Adrenal gland (tissue), 12 donors: ENCODE data around the gene ALDH7A1. TPM values are rescaled to one million over a fixed set of nuclear protein-coding genes. Genes with fewer than 3 reads are reported as not detected.
"Not testable (repeated sequence)": the region's sequence is repeated elsewhere in the genome, so short reads cannot be mapped to it uniquely, and the experiment has no call there.

Source experiments
- DNase-seq, 7 donors: peaks; one replicate each; pipeline ENCODE4 v3.0.0-alpha.2; 2019 to 2020
- H3K27ac ChIP-seq, 5 donors: fragments of 200-600 bp; sonication (generic) in 4 of 5; 1 replicate in 3 of 5; 2 replicates in 2 of 5; pipeline versions ENCODE4 v1.5.1 to v1.8.0; 2016 to 2020; ENCODE audit warnings: mild to moderate bottlenecking in 1 of 5
- H3K27me3 ChIP-seq: fragments of 200-600 bp; 2 replicates; pipeline ENCODE4 v1.8.0; 2021
- H3K36me3 ChIP-seq, 2 donors: fragments of 200-600 bp; replicated peaks in 1 of 2; 1 replicate in 1 of 2; 2 replicates in 1 of 2; pipeline versions ENCODE4 v1.5.1 to v1.8.0; 2018 to 2022
- H3K4me1 ChIP-seq, 2 donors: fragments of 200-600 bp; replicated peaks in 1 of 2; 1 replicate in 1 of 2; 2 replicates in 1 of 2; pipeline versions ENCODE4 v1.5.1 to v1.8.0; 2018 to 2021
- H3K4me3 ChIP-seq, 4 donors: fragments of 200-600 bp; sonication (generic) in 3 of 4; one replicate each; pipeline ENCODE4 v1.5.1; 2016 to 2018
- H3K9me3 ChIP-seq, 3 donors: fragments of 200-600 bp; sonication (generic) in 1 of 3; replicated peaks in 1 of 3; 1 replicate in 2 of 3; 2 replicates in 1 of 3; pipeline versions ENCODE4 v1.5.1 to v1.8.0; 2016 to 2021
- POLR2A ChIP-seq, 2 donors: fragments of 450-650 bp; IDR thresholded peaks; one replicate each; pipeline ENCODE4 v1.6.1; 2017; ENCODE audit warnings: antibody characterized with exemption in 2 of 2, mild to moderate bottlenecking in 2 of 2, moderate library complexity in 1 of 2
- WGBS, 4 donors: extraction: QIAGEN DNeasy Blood & Tissue Kit in 2 of 4; methylation state at CpG; one replicate each; pipeline versions ENCODE4 v1.1.5 to v1.1.7; 2013 to 2017; 5-methylcytosine and 5-hydroxymethylcytosine counted together
- intact Hi-C, 2 donors: fragments of 100-400 bp; cut with DNase I; formaldehyde crosslinking; loops; one replicate each; pipeline versions ENCODE4 v1.14.1 to v1.15.0; 2022 to 2023
- polyA plus RNA-seq, 3 donors: library from polyadenylated mRNA; stranded (reverse); fragments of 200-250 nt in 2 of 3; fragments of 350-450 nt in 1 of 3; fragmentation: Illumina TruSeq in 1 of 3; extraction: RNeasy Lipid Tissue Mini Kit (QIAGEN cat#74804) in 1 of 3; gene quantifications; one replicate each; pipeline ENCODE4 v1.2.3, GENCODE V29; 2013 to 2014
- total RNA-seq, 9 donors: library from RNA; depleted of rRNA in 4 of 9; stranded (reverse); fragments of >200 nt in 4 of 9; fragments of 120-200 nt in 1 of 9; fragmentation: NEBNext Ultra II Directional in 1 of 9; extraction: Animal tissue kit (Norgen Biotek cat#: 25700) in 1 of 9; gene quantifications; one replicate each; pipeline versions ENCODE4 v1.1.0 to v1.2.4, GENCODE V29; 2013 to 2023
- TF ChIP-seq, protein P1 (sequence below), 6 experiments: fragments of 450-650 bp in 4 of 6; fragments of 200-600 bp in 2 of 6; sonication (generic) in 1 of 6; IDR thresholded peaks; 1 replicate in 5 of 6; 2 replicates in 1 of 6; pipeline versions ENCODE4 v1.5.1 to v1.8.0; 2016 to 2021; ENCODE audit warnings: antibody characterized with exemption in 6 of 6, mild to moderate bottlenecking in 2 of 6, moderate library complexity in 1 of 6
- donor health status: healthy with polysubstance abuse.
- donor health status: Bipolar disorder and iron deficiency.
- donor health status: DM: yes; HTN: yes; CAD: no.
- donor health status: DM: no; HTN: no; CAD: no.
- donor health status: DM: no; HTN: no; CAD: no.
- donor health status: DM: yes; HTN: yes; CAD: no.

ALDH7A1 gene
- total and polyA plus RNA-seq, 12 donors: 34.6 to 112 (median 66.2) TPM

DNA sequence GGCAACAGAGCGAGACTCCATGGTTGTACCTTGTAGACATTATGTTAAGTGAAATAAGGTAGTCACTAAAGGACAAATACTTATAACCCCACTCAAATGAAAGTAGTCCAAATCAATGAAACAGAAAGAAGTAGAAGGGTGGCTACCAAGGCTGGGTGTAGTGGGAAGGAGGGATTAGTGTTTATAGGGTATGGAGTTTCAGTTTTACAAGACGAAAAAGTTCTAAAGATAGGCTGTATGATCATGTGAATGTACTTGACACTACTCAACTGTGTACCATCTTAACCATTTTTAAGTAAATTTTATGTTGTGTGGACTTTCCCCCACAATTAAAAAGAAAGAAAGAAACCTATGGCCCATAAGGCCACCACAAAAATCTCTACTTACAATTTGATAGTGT lies 32.2 kb downstream of the ALDH7A1 start:
- no peak for DNase-seq
- Histone ChIP-seq H3K4me3 (no peak overlapping the region), H3K27me3 (no peaks in the 10 kb centered on the region), H3K27ac (no peak overlapping the region), H3K4me1 (no peaks in the 10 kb centered on the region), H3K9me3 (no peaks in the 10 kb centered on the region), H3K36me3 (peaks cover 0 to 20% of the 10 kb centered on the region in 2 donors)
- no peak for TF ChIP-seq POLR2A (IDR thresholded peaks at IDR 0.05)
- TF ChIP-seq, protein P1, sequence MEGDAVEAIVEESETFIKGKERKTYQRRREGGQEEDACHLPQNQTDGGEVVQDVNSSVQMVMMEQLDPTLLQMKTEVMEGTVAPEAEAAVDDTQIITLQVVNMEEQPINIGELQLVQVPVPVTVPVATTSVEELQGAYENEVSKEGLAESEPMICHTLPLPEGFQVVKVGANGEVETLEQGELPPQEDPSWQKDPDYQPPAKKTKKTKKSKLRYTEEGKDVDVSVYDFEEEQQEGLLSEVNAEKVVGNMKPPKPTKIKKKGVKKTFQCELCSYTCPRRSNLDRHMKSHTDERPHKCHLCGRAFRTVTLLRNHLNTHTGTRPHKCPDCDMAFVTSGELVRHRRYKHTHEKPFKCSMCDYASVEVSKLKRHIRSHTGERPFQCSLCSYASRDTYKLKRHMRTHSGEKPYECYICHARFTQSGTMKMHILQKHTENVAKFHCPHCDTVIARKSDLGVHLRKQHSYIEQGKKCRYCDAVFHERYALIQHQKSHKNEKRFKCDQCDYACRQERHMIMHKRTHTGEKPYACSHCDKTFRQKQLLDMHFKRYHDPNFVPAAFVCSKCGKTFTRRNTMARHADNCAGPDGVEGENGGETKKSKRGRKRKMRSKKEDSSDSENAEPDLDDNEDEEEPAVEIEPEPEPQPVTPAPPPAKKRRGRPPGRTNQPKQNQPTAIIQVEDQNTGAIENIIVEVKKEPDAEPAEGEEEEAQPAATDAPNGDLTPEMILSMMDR (IDR thresholded peaks at IDR 0.05): no peak
- intact Hi-C loops: no loop called here
- WGBS, 4 donors: 91 to 97% (median 93%) methylated on average over 2 of the region's 2 CpGs

DNA sequence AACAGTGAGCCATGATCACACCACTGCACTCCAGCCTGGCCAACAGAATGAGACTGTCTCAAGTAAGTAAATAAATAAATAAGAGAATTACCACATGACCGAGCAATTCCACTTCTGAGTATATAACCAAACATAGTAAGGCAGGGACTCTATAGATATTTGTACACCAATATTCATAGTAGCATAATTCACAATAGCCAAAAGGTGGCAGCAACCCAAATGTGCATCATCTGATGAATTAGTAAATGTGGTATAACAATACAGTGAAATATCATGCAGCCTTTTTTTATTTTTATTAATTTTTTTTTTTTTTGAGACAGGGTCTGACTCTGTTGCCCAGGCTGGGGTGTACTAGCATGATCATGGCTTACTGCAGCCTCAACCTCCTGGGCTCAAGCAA lies 33.1 kb downstream of the ALDH7A1 start:
- intact Hi-C loops: no loop called here
- Histone ChIP-seq H3K9me3 (no peaks in the 10 kb centered on the region), H3K4me1 (no peaks in the 10 kb centered on the region), H3K36me3 (peaks cover 0 to 19% of the 10 kb centered on the region in 2 donors), H3K27me3 (no peaks in the 10 kb centered on the region), H3K4me3 (no peak overlapping the region), H3K27ac (no peak overlapping the region)
- DNase-seq: no peak
- 89 to 97% (median 94%) methylated on average over 1 of the region's 1 CpG for WGBS, 4 donors
- no peak for TF ChIP-seq POLR2A (IDR thresholded peaks at IDR 0.05)
- TF ChIP-seq, protein P1 (IDR thresholded peaks at IDR 0.05): no peak

DNA sequence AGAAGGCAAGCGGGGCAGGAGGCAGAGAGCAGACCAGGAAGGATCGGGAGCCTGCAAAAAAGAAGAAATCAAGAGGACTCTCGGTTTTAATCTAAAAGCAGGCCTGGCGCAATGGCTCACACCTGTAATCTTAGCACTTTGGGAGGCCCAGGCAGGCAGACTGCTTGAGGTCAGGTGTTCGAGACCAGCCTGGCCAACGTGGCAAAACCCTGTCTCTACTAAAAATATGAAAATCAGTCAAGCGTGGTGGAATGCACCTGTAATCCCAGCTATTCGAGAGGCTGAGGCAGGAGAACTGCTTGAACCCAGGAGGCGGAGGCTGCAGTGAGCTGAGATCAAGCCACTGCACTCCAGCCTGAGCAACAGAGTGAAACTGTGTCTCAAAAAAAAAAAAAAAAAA lies 39.9 kb downstream of the ALDH7A1 start:
- H3K36me3 ChIP-seq: peaks cover 0 to 57% of the 10 kb centered on the region in 2 donors
- intact Hi-C loops: not testable (repeated sequence)
- 89 to 94% (median 93%) methylated on average over 9 of the region's 9 CpGs for WGBS, 4 donors

DNA sequence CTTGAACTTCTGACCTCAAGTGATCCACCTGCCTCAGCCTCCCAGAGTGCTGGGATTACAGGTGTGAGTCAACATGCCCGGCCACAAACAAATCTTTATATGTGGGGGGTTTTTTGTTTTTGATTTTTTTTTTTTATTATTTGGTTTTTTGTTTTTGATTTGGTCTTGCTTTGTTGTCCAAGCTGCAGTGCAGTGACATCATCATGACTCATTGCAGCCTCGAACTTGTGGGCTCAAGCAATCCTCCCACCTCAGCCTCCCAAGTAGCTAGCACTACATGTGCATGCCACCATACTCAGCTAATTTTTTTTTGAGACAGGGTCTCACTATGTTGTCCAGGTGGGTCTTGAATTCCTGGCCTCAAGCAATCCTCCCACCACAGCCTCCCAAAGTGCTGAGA lies 42.4 kb downstream of the ALDH7A1 start:
- no peaks in the 10 kb centered on the region for H3K27me3 ChIP-seq
- peaks cover 0 to 77% of the 10 kb centered on the region in 2 donors for H3K36me3 ChIP-seq
- TF ChIP-seq POLR2A (IDR thresholded peaks at IDR 0.05): no peak
- TF ChIP-seq, protein P1 (IDR thresholded peaks at IDR 0.05): no peak
- intact Hi-C loops: no loop called here
- no peak overlapping the region for H3K27ac ChIP-seq
- H3K4me1 ChIP-seq: no peaks in the 10 kb centered on the region
- H3K9me3 ChIP-seq: no peaks in the 10 kb centered on the region
- WGBS, 4 donors: 93 to 97% (median 95%) methylated on average over 2 of the region's 2 CpGs
- no peak overlapping the region for H3K4me3 ChIP-seq
- no peak for DNase-seq

More for the DNA sequence above, 39.9 kb downstream of the ALDH7A1 start:
- H3K4me3 ChIP-seq, H3K27me3 ChIP-seq, DNase-seq, H3K27ac ChIP-seq, H3K9me3 ChIP-seq, H3K4me1 ChIP-seq: not testable (repeated sequence)

DNA sequence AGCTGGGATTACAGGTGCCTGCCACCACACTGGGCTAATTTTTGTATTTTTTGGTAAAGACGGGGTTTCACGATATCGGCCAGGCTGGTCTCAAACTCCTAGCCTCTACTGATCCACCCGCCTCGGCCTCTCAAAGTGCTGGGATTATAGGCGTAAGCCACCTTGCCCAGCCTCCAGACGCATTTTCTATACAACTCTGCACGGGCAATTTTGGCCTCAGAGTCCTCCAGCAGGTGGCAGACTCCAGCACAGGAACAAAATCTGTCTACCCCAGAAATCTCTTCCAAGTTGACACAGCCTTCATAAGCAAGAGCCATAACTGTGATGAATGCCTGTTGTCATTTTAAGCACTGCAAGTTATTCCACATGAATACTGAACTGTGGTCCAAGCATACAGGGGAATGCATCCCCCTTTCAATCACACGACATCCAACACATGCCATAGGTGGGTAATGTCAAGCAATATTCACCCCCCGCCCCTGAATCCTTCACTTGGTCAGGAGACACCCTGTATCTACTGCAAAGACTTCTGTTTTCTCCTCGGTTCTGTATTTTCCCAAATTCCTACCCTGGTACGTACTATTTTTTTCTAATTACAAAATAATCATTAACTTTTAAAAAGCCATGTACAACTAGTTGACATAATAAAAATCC lies 50.8 kb downstream of the ALDH7A1 start:
- TF ChIP-seq, protein P1 (IDR thresholded peaks at IDR 0.05): peak; percentile 38 to 48 (median 40)
- TF ChIP-seq POLR2A (IDR thresholded peaks at IDR 0.05): no peak
- Histone ChIP-seq H3K36me3 (peaks cover 0 to 31% of the 10 kb centered on the region in 2 donors), H3K27ac (no peak overlapping the region), H3K4me1 (peaks cover 0 to 2% of the 10 kb centered on the region in 2 donors), H3K9me3 (no peaks in the 10 kb centered on the region), H3K4me3 (no peak overlapping the region), H3K27me3 (no peaks in the 10 kb centered on the region)
- WGBS, 4 donors: 73 to 82% (median 77%) methylated on average over 11 to 12 of the region's 12 CpGs
- peak in 6 of 7 donors; percentile 24 to 69 (median 38) for DNase-seq
- intact Hi-C loops: loop anchor here (10.0 kb wide), 2 partner anchors 51 to 231 kb away; partner anchors contain the start of genes ALDH7A1 (in 2 of the 2) and LMNB1 (in 1 of the 2)
